HL-60/S4 treated with phorbol 12-myristate 13-acetate at 8.2 ng/mL for 4 days and 3 days (cell line): Measurements from ENCODE around the gene SUV39H1.
"Not testable (repeated sequence)": the region's sequence is repeated elsewhere in the genome, so short reads cannot be mapped to it uniquely, and the experiment has no call there.

ENCODE experiments used
- in situ Hi-C: fragments of 300-500 bp; cut with MboI; formaldehyde crosslinking; loops from 2 replicates; pipeline ENCODE4 v1.15.0; 2022; ENCODE audit warnings: low sequenced_read_pairs

The SUV39H1 gene, protein sequence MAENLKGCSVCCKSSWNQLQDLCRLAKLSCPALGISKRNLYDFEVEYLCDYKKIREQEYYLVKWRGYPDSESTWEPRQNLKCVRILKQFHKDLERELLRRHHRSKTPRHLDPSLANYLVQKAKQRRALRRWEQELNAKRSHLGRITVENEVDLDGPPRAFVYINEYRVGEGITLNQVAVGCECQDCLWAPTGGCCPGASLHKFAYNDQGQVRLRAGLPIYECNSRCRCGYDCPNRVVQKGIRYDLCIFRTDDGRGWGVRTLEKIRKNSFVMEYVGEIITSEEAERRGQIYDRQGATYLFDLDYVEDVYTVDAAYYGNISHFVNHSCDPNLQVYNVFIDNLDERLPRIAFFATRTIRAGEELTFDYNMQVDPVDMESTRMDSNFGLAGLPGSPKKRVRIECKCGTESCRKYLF

DNA sequence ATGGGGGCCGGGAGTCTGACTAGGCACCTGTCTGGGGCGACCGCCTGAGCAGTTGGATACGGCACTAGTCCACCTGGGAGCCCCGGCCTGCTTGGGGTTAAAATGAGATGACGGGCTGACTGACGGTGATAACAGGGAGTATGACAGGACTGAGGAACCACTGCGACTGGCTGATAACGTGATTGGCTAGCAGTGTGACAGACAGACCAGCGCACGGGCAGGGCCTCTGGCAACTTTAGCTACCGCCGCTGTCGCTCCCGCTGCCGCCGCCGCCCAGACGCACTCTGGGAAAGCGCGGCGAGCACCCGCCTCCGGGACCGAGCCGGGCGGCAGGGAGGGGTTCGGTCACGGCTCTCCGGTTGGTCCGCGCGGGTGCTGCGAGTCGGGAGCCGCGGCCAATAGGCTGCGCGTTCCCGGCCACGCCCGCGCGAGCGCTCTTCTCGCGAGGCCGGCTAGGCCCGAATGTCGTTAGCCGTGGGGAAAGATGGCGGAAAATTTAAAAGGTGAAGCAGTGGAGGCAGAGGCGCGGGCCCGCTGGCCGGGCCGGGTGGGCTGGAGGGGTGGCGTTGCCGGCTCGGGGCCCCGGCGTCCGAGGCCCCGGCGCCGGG lies at the start of gene SUV39H1:
Gene SUV39H1 (plus strand): TSS at position 434 of the 608 bp plus-strand sequence. CDS start 51 bp downstream, at position 485.
- in situ Hi-C loops: no loop called here

GRCh38 chrX:48648336-48648751 lies 48.2 kb upstream of the SUV39H1 start:
- in situ Hi-C loops: no loop called here

- in situ Hi-C loops: no loop called here
Observed at GRCh38 chrX:48649102-48649501, 47.4 kb upstream of the SUV39H1 start.

DNA sequence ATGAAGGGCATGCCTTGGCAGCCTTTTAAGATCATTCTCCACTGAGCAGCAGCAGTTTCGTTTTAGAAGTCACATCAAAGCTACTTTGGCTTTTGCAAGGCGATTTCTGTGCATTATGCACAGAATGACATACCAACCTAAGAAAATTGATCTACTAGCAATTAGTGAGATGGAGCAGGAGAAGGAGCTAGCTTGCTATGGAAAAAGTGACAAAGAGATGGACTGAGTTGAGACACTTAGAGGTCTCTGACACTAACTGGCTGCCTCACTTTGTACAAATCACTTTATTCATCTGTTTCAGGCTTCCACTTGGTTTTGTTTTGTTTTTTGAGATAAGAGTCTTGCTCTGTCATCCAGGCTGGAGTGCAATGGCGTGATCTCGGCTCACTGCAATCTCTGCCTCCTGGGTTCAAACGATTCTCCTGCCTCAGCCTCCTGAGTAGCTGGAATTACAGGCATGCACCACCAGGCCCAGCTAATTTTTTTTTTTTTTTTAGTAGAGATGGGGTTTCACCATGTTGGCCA lies 44.4 kb upstream of the SUV39H1 start:
- in situ Hi-C loops: not testable (repeated sequence)

GRCh38 chrX:48654746-48655145 lies 41.8 kb upstream of the SUV39H1 start:
- in situ Hi-C loops: not testable (repeated sequence)

DNA sequence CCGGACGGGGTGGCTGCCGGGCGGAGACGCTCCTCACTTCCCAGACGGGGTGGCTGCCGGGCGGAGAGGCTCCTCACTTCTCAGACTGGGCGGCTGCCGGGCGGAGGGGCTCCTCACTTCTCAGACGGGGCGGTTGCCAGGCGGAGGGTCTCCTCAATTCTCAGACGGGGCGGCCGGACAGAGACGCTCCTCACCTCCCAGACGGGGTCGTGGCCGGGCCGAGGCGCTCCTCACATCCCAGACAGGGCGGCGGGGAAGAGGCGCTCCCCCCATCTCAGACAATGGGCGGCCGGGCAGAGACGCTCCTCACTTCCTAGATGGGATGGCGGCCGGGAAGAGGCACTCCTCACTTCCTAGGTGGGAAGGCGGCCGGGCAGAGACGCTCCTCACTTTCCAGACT lies 36.8 kb upstream of the SUV39H1 start:
- in situ Hi-C loops: not testable (repeated sequence)

- in situ Hi-C loops: no loop called here
Observed at GRCh38 chrX:48663241-48663640, 33.3 kb upstream of the SUV39H1 start.

DNA sequence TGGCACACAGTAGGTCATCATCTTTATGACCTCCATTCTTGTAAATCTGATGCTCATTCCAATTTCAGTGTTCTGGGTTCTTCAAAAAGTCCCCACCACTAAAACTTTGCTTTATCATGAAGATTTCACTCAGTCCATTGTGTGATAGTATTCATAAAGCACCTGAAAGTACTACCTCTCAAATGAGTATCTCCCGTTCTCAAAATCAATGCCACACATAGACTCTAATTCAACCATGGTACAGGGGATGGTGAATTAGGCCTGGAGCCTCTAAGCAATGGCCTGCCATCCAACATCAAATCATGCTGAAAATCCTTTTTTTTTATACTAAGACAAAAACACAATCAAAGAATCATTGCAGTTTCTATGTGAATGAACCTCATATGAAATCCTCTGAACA lies 32.4 kb upstream of the SUV39H1 start:
- in situ Hi-C loops: no loop called here

GRCh38 chrX:48665991-48666390 lies 30.5 kb upstream of the SUV39H1 start:
- in situ Hi-C loops: no loop called here

DNA sequence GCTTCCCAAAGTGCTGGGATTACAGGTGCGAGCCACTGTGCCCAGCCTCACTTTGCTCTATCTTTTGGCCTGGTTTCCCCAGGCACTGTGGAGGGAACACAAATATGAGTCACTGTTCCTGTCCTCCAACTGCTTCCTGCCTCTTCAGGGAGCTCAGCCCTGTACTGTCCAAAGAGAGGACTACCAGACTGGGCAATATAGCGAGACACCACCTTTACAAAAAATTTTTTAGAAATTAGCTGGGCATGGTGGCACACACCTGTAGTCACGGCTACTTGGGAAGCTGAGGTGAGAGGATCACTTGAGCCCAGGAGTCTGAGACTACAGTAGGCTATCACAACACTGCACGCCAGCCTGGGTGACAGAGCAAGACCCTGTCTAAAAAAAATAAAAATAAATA lies 29.9 kb upstream of the SUV39H1 start:
- in situ Hi-C loops: no loop called here

DNA sequence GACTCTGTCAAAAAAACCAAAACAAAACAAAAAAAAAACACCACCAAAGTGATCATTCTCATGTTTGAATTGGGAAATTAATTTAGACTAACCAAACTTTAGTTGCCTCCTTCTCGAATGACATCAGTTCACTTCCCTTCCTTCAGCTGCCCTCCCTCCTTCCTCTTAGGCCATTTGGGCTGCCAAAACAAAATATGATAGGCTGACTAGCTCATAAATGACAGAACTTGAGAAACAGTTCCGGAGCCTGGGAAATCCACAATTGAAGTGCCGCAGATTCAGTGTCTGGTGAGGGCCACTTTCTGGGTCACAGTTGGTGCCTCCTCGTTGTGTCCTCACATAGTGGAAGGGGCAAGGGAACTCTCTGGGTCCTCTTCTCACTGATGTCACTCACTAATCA lies 29.0 kb upstream of the SUV39H1 start:
- in situ Hi-C loops: no loop called here

GRCh38 chrX:48668187-48668586 lies 28.3 kb upstream of the SUV39H1 start:
- in situ Hi-C loops: not testable (repeated sequence)

- in situ Hi-C loops: no loop called here
Observed at GRCh38 chrX:48676106-48676892, 20.2 kb upstream of the SUV39H1 start.

DNA sequence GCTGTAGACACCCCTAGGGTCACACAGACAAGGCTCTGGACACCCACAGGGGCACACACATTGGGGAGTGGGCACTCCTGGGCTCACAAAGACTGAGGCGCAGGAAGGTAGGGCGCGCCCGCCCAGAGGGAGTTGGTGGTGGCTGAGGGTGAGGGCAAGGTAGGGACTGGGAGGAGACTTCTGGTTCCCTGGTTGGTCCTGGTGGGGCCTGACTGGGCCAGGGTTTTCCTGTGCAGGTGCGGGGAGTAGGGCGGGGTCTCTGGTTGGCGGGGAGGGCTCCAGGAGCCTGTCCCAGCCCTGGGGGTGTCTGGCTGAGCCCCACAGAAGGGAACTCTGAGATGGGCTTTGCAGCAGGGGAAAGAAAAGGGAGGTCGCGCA lies 19.7 kb upstream of the SUV39H1 start:
- in situ Hi-C loops: no loop called here

DNA sequence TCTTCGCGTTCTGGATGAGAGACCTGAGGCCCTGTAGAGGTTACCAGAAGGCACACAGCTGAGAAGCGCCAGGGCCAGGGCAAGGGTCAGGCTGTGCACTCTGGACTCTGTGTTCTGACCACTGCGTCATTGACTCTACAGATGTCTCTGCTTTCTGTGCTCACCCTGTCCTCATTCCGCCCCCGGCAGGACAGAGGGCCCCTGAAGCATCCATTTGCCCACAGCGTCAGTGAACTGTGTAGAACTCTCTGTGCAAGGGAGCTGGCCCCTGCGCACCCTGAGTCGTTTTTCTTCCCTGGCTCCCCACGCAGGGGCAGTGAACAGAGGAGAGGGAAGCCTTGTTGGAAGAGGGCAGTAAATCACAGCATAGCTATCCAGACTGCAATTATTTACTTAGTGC lies 19.0 kb upstream of the SUV39H1 start:
- in situ Hi-C loops: no loop called here

GRCh38 chrX:48680467-48680866 lies 16.1 kb upstream of the SUV39H1 start:
- in situ Hi-C loops: not testable (repeated sequence)

- in situ Hi-C loops: not testable (repeated sequence)
Observed at GRCh38 chrX:48680925-48681324, 15.6 kb upstream of the SUV39H1 start.

DNA sequence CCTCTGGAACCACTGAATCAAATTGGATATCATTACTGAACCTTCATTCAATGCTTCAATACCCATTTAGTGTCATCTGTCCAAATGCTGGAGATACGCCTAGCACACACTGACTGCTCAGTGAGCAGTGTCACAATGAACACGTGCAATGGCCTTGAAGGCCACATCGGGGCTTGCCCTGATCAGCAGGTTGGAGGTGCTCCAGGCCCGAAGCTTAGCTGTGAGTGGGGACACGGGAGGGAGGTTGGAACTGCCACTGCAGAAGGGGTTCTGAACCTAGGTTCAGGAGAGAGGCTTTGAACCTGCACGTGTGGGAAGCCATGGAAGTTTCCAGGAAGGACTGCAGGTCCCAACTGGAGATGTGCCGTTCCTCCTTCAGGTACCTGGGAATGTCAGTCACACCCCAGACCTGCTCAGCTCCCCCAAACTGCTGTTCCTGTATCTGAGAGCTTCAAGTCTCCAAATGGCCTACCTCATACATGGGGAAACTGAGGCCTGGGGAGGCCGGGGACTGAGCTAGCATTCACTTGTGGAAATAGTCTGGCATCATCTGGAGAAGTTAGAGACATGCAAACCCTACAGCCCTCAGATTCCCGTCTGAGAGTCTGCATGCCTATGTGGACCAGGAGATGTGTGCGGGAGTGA lies 14.9 kb upstream of the SUV39H1 start:
- in situ Hi-C loops: no loop called here

DNA sequence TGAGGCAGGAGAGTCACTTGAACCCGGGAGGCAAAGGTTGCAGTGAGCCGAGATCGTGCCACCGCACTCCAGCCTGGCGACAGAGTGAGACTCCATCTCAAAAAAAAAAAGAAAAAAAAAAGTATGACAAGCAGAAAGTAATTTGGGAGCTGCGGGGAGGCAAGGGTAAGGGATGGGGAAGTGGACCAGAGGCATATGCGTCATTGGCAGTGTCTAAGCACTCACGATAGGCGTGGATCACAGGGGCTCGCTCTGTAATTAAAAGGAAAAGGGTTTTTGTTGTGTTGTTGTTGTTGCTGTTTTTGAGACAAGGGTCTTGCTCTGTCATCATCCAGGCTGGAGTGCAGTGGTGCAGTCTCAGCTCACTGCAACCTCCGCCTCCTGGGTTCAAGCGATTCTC lies 13.7 kb upstream of the SUV39H1 start:
- in situ Hi-C loops: not testable (repeated sequence)

DNA sequence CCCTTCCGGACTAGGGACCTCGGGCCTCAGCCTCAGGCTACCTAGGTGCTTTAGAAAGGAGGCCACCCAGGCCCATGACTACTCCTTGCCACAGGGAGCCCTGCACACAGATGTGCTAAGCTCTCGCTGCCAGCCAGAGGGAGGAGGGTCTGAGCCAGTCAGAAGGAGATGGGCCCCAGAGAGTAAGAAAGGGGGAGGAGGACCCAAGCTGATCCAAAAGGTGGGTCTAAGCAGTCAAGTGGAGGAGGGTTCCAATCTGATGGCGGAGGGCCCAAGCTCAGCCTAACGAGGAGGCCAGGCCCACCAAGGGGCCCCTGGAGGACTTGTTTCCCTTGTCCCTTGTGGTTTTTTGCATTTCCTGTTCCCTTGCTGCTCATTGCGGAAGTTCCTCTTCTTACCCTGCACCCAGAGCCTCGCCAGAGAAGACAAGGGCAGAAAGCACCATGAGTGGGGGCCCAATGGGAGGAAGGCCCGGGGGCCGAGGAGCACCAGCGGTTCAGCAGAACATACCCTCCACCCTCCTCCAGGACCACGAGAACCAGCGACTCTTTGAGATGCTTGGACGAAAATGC lies 13.0 kb upstream of the SUV39H1 start, which contains the start of gene WAS:
Gene WAS (plus strand): TSS at position 389 of the 572 bp plus-strand sequence. CDS start 55 bp downstream, at position 444.
- in situ Hi-C loops: no loop called here
